Measurements from ENCODE around the gene SYT7.

The SYT7 gene

DNA sequence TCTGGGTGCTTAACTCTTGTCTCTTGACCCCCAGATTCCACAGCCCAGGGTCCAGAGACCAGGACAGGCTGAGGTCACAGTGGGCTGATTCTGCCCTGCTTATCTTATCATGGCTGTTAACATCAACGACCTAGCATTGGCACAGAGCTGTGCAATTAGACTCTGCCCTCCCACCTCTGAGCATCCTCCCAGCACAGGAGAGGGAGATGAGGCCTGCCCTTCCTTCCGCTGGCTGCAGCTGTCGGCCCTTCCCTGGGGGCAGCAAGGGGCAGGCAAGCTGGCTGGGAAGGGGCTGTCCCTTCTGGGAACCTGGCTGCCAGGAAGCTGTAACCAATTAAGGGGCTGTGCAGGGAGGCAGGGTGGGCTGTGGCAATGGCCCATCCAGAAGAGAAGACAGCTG lies 49.8 kb downstream of the SYT7 start:
- Histone ChIP-seq H3K4me3 (ENCODE audit: low read depth in 1 of 2, low read length in 2 of 2) (no peak overlapping the region), H3K9ac (ENCODE audit: low read length) (no peak overlapping the region), H3K9me3 (ENCODE audit: low read length) (no peaks in the 10 kb centered on the region), H3K36me3 (ENCODE audit: insufficient read depth, low read length) (no peaks in the 10 kb centered on the region), H3K27ac (ENCODE audit: low read depth, low read length) (no peak overlapping the region), H3K27me3 (ENCODE audit: control insufficient read depth in 1 of 2, insufficient read depth in 2 of 2, low read length in 2 of 2) (no peaks in the 10 kb centered on the region), H3K4me1 (ENCODE audit: insufficient read depth, low read length) (no peaks in the 10 kb centered on the region)

DNA sequence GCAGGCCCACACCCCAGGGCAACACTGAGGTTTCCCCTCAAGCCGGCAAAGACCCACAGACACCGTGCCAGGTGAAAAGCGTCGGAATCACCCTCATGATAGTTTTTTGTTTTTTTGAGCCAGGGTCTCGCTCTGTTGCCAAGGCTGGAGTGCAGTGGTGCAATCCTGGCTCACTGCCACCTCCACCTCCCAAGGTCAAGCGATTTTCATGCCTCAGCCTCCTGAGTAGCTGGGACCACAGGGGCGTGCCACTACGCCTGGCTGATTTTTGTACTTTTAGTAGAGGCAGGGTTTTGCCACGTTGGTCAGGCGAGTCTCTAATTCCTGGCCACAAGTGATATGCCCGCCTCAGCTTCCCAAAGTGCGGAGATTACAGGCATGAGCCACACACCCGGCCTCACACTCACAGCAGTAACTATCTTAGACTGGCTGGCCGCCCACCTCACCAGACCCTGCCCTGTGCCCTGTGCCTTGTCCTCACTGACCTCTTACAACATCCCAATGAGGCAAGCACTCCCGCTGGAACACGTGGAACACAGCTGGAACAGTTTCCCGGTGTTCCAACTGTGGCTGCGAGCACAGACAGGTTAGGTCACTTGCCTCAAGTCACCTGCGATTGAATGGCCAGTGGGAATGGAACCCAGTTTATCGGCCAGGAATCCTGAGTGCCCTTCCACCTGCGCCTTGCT lies 51.2 kb downstream of the SYT7 start:
- no peaks in the 10 kb centered on the region for H3K4me1 ChIP-seq (ENCODE audit: insufficient read depth, low read length)
- no peak overlapping the region for H3K4me3 ChIP-seq (ENCODE audit: low read depth in 1 of 2, low read length in 2 of 2)
- H3K36me3 ChIP-seq (ENCODE audit: insufficient read depth, low read length), result no peaks in the 10 kb centered on the region
- H3K9me3 ChIP-seq (ENCODE audit: low read length), result no peaks in the 10 kb centered on the region
- H3K27me3 ChIP-seq (ENCODE audit: control insufficient read depth in 1 of 2, insufficient read depth in 2 of 2, low read length in 2 of 2), result no peaks in the 10 kb centered on the region
- H3K9ac ChIP-seq (ENCODE audit: low read length), result no peak overlapping the region
- no peak overlapping the region for H3K27ac ChIP-seq (ENCODE audit: low read depth, low read length)

DNA sequence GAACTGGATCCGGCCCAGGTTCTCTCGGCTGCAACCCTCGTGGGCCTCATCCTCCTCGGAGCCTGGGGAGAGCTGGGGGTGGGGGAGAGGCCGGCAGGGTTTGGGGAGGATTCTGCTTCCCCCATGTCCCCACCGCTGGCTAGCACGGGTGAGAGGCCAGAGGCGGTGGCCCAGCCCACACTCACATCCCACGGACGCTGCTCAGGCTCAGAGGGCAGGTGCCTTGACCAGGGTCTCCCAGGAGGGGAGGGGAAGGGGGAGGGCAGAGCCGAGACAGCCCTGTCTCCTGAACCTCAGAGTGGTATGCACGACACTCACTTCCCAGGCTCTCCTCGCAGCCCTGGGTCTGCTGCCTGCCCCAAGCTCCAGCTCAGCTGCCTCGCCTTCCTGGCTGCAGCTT lies 52.8 kb downstream of the SYT7 start:
- no peak overlapping the region for H3K4me3 ChIP-seq (ENCODE audit: low read depth in 1 of 2, low read length in 2 of 2)
- no peaks in the 10 kb centered on the region for H3K9me3 ChIP-seq (ENCODE audit: low read length)
- no peak overlapping the region for H3K27ac ChIP-seq (ENCODE audit: low read depth, low read length)
- H3K27me3 ChIP-seq (ENCODE audit: control insufficient read depth in 1 of 2, insufficient read depth in 2 of 2, low read length in 2 of 2), result no peaks in the 10 kb centered on the region
- no peak overlapping the region for H3K9ac ChIP-seq (ENCODE audit: low read length)
- no peaks in the 10 kb centered on the region for H3K36me3 ChIP-seq (ENCODE audit: insufficient read depth, low read length)
- no peaks in the 10 kb centered on the region for H3K4me1 ChIP-seq (ENCODE audit: insufficient read depth, low read length)

DNA sequence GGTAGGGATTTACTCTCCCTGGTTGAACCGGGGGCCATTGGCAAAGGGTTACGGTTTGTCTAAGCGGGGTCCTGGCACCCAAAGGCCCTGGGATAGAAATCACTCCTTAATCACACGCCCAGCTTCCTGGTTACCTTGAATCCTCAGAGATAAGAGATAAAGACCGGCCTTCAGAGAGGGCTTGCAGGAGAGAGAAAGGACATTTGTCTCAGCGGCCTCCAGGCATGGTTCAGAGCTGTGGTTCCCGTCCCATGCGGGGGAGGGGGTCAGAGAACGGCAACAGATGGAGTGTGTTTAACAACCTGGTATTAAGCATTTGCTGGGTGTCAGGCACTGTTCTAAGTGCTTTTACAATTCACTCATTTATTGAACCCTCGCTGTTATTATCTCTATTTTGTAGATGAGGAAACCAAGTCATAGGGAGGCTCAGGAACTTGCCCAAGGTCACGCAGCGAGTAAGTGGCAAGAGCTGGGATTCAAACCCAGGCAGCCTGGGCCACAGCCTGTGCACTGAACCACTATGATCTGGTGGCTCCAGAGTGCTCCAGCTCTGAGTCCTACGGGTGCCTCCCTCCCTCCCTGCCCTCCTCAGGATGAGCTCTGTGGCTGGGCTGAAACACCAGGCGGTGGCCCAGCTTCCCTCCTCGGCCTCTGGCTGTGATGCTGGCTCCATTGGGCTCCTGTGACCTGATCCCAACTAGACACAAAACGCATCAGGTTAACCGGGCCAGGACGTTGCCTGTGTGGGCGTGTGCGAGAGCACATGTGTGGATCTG lies 53.7 kb downstream of the SYT7 start:
- H3K4me3 ChIP-seq (ENCODE audit: low read depth in 1 of 2, low read length in 2 of 2), result no peak overlapping the region

GRCh38 chr11:61526229-61526628 lies 54.6 kb downstream of the SYT7 start:
- Histone ChIP-seq H3K4me3 (ENCODE audit: low read depth in 1 of 2, low read length in 2 of 2) (no peak overlapping the region), H3K27me3 (ENCODE audit: control insufficient read depth in 1 of 2, insufficient read depth in 2 of 2, low read length in 2 of 2) (no peaks in the 10 kb centered on the region), H3K36me3 (ENCODE audit: insufficient read depth, low read length) (no peaks in the 10 kb centered on the region), H3K9ac (ENCODE audit: low read length) (no peak overlapping the region), H3K27ac (ENCODE audit: low read depth, low read length) (no peak overlapping the region), H3K4me1 (ENCODE audit: insufficient read depth, low read length) (no peaks in the 10 kb centered on the region), H3K9me3 (ENCODE audit: low read length) (no peaks in the 10 kb centered on the region)

More for the DNA sequence above, 53.7 kb downstream of the SYT7 start:
- H3K36me3 ChIP-seq (ENCODE audit: insufficient read depth, low read length), result no peaks in the 10 kb centered on the region
- H3K27me3 ChIP-seq (ENCODE audit: control insufficient read depth in 1 of 2, insufficient read depth in 2 of 2, low read length in 2 of 2), result no peaks in the 10 kb centered on the region
- H3K4me1 ChIP-seq (ENCODE audit: insufficient read depth, low read length), result no peaks in the 10 kb centered on the region
- H3K9ac ChIP-seq (ENCODE audit: low read length), result no peak overlapping the region
- no peaks in the 10 kb centered on the region for H3K9me3 ChIP-seq (ENCODE audit: low read length)
- no peak overlapping the region for H3K27ac ChIP-seq (ENCODE audit: low read depth, low read length)

DNA sequence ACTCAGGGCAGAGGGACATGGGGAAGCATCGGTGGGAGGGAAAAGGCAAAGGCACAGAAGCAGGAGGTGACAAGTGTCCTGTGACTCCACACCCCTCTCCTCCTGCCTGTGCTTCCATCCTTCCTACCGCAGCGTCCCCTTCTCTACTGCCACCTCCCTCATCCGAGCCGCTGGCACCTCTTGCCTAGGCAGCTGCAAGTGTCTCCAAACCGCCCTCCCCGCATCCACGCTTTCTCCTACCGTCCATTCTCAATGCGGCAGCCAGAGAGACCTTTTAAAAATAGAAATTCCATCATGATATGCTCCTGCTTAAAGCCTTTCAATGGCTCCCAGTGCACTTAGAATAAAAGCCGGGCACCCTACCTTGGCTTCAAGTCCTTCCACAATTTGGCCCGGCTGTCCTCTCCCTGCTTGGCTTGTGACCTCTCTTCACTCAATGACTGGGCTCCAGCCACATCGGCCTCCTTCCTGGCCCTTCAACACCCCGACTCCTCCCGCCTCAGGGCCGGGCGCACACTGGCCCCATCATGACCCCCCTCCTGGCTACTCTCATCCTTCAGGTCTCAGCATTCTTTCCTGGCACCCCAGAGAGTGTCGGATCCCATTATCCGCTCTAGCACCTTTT lies 55.8 kb downstream of the SYT7 start:
- Histone ChIP-seq H3K27me3 (ENCODE audit: control insufficient read depth in 1 of 2, insufficient read depth in 2 of 2, low read length in 2 of 2) (no peaks in the 10 kb centered on the region), H3K36me3 (ENCODE audit: insufficient read depth, low read length) (no peaks in the 10 kb centered on the region), H3K27ac (ENCODE audit: low read depth, low read length) (no peak overlapping the region), H3K4me1 (ENCODE audit: insufficient read depth, low read length) (no peaks in the 10 kb centered on the region), H3K4me3 (ENCODE audit: low read depth in 1 of 2, low read length in 2 of 2) (no peak overlapping the region), H3K9me3 (ENCODE audit: low read length) (no peaks in the 10 kb centered on the region), H3K9ac (ENCODE audit: low read length) (no peak overlapping the region)

- Histone ChIP-seq H3K27me3 (ENCODE audit: control insufficient read depth in 1 of 2, insufficient read depth in 2 of 2, low read length in 2 of 2) (no peaks in the 10 kb centered on the region), H3K4me1 (ENCODE audit: insufficient read depth, low read length) (no peaks in the 10 kb centered on the region), H3K9me3 (ENCODE audit: low read length) (no peaks in the 10 kb centered on the region), H3K36me3 (ENCODE audit: insufficient read depth, low read length) (no peaks in the 10 kb centered on the region), H3K9ac (ENCODE audit: low read length) (no peak overlapping the region), H3K4me3 (ENCODE audit: low read depth in 1 of 2, low read length in 2 of 2) (no peak overlapping the region), H3K27ac (ENCODE audit: low read depth, low read length) (no peak overlapping the region)
Measured at GRCh38 chr11:61524446-61524845, 56.4 kb downstream of the SYT7 start.

GRCh38 chr11:61522881-61523280 lies 58.0 kb downstream of the SYT7 start:
- peaks cover 0 to 5% of the 10 kb centered on the region in 2 donors for H3K27me3 ChIP-seq (ENCODE audit: control insufficient read depth in 1 of 2, insufficient read depth in 2 of 2, low read length in 2 of 2)
- no peak overlapping the region for H3K27ac ChIP-seq (ENCODE audit: low read depth, low read length)
- no peak overlapping the region for H3K4me3 ChIP-seq (ENCODE audit: low read depth in 1 of 2, low read length in 2 of 2)
- H3K9me3 ChIP-seq (ENCODE audit: low read length), result no peaks in the 10 kb centered on the region
- H3K4me1 ChIP-seq (ENCODE audit: insufficient read depth, low read length), result no peaks in the 10 kb centered on the region
- no peaks in the 10 kb centered on the region for H3K36me3 ChIP-seq (ENCODE audit: insufficient read depth, low read length)
- H3K9ac ChIP-seq (ENCODE audit: low read length), result no peak overlapping the region

- no peaks in the 10 kb centered on the region for H3K36me3 ChIP-seq (ENCODE audit: insufficient read depth, low read length)
- H3K27me3 ChIP-seq (ENCODE audit: control insufficient read depth in 1 of 2, insufficient read depth in 2 of 2, low read length in 2 of 2), result peaks cover 0 to 5% of the 10 kb centered on the region in 2 donors
- H3K9ac ChIP-seq (ENCODE audit: low read length), result no peak overlapping the region
- H3K27ac ChIP-seq (ENCODE audit: low read depth, low read length), result no peak overlapping the region
- peaks cover 8% of the 10 kb centered on the region for H3K4me1 ChIP-seq (ENCODE audit: insufficient read depth, low read length)
- no peak overlapping the region for H3K4me3 ChIP-seq (ENCODE audit: low read depth in 1 of 2, low read length in 2 of 2)
- no peaks in the 10 kb centered on the region for H3K9me3 ChIP-seq (ENCODE audit: low read length)
Measured at GRCh38 chr11:61518032-61518795, 62.7 kb downstream of the SYT7 start.

DNA sequence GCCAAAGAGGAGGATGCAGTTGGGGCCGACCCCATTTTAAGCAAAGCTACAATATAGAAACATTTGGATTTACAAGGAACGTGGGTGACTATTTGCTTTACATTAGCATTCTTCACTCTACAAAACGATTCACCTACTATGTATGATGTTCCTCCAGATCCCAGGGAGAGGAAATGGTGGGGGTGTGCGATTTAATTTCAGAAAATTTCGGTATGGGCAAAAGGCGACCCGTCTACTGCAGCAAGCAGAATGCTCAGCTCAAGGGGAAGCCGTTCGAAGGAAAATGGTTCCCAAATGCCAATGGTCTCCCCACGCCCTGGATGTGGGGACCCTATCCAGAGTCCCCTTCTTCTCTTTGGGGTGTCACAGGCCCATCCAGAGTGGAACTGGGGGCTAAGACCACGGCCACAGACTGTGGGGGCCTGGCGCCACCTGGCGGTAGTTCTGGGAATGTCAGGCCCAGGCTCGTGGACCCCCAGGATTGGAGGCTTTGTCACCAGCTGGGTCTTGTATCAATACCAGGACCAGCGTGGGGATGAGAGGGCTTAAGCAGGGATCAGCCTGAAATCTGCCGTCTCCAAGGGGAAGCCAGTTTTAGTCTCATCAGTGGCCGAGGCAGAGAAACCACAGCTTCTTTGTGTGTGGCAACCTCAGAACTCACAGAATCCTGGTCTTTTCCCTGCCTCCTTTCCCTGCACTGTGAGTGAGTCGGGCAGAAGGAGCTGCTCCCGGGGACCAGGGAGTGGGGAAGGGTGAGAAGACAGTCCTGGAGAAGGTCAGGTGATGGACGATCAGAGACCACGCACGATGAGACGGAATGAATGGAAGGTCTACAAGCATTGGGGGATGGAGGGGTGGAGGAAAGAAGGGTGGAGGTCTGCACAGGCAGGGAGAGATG lies 64.0 kb downstream of the SYT7 start:
- Histone ChIP-seq H3K27ac (ENCODE audit: low read depth, low read length) (no peak overlapping the region), H3K4me3 (ENCODE audit: low read depth in 1 of 2, low read length in 2 of 2) (peak overlapping the region in 1 of 2 donors; percentile 49), H3K9me3 (ENCODE audit: low read length) (no peaks in the 10 kb centered on the region), H3K9ac (ENCODE audit: low read length) (no peak overlapping the region), H3K4me1 (ENCODE audit: insufficient read depth, low read length) (peaks cover 8% of the 10 kb centered on the region), H3K36me3 (ENCODE audit: insufficient read depth, low read length) (no peaks in the 10 kb centered on the region), H3K27me3 (ENCODE audit: control insufficient read depth in 1 of 2, insufficient read depth in 2 of 2, low read length in 2 of 2) (peaks cover 0 to 5% of the 10 kb centered on the region in 2 donors)

All from muscle layer of colon (tissue), 2 donors.